HG02840 (cell line): ENCODE results near the gene SLC16A10.

Source experiments
- ATAC-seq: cut with Tn5 transposase; IDR thresholded peaks from one replicate; pipeline ENCODE4 v1.9.1; 2021; ENCODE audit warnings: mild to moderate bottlenecking, moderate library complexity, moderate number of reproducible peaks; ENCODE audit not compliant: unreplicated experiment, low FRiP score

Gene SLC16A10

DNA sequence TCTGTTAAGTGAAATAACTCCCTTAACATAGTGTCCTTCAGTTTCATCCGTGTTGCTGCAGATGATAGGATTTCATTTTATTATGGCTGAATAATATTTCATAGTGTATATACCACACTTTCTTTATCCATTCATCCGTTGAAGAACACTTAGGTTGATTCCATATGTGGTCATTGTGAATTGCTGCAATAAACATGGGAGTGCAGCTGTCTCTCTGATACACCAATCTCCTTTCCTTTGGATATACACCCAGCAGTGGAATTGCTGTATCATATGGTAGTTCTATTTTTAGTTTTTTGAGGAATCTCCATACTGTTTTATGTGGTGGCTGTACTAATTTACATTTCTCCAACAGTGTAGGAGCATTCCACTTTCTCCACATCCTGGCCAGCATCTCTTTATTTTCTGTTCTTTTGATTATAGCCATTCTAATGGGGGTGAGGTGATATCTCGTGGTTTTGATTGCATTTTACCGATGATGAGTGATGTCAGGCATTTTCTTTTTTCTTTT lies 193.2 kb downstream of the SLC16A10 start:
- ATAC-seq, result no peak
